Breast epithelium (tissue), 4 donors: ENCODE measurements around the gene HOXD12. TPM values are rescaled to one million over a fixed set of nuclear protein-coding genes. Genes with fewer than 3 reads are reported as not detected.

Experiments
- DNase-seq, 2 donors: peaks; one replicate each; pipeline ENCODE4 v3.0.0-alpha.2; 2019; ENCODE audit warnings: low spot score in 2 of 2
- H3K27ac ChIP-seq, 2 donors: fragments of 200-600 bp; sonication (generic) in 1 of 2; one replicate each; pipeline ENCODE4 v1.5.1; 2016 to 2019; ENCODE audit warnings: mild to moderate bottlenecking in 1 of 2
- H3K27me3 ChIP-seq, 2 donors: fragments of 200-600 bp; sonication (generic) in 1 of 2; one replicate each; pipeline versions ENCODE4 v1.5.1 to v1.6.0; 2017 to 2019; ENCODE audit warnings: control low read depth in 1 of 2, mild to moderate bottlenecking in 1 of 2
- H3K36me3 ChIP-seq: fragments of 200-600 bp; one replicate; pipeline ENCODE4 v1.5.1; 2019
- H3K4me1 ChIP-seq, 2 donors: fragments of 200-600 bp; sonication (generic); one replicate each; pipeline ENCODE4 v1.5.1; 2016 to 2019; ENCODE audit warnings: control low read depth in 1 of 2
- H3K4me3 ChIP-seq, 3 donors: fragments of 200-600 bp; sonication (generic); 1 replicate in 2 of 3; 2 replicates in 1 of 3; pipeline ENCODE4 v1.5.1; 2016 to 2019; ENCODE audit warnings: mild to moderate bottlenecking in 3 of 3, moderate library complexity in 2 of 3
- H3K9me3 ChIP-seq, 2 donors: fragments of 200-600 bp; sonication (generic) in 1 of 2; one replicate each; pipeline ENCODE4 v1.5.1; 2016 to 2019; ENCODE audit warnings: control low read depth in 1 of 2
- CTCF ChIP-seq, 3 donors: fragments of 450-650 bp; IDR thresholded peaks; one replicate each; pipeline ENCODE4 v1.5.1; 2016 to 2017; ENCODE audit warnings: antibody characterized with exemption in 3 of 3, mild to moderate bottlenecking in 3 of 3, moderate library complexity in 3 of 3
- POLR2A ChIP-seq: fragments of 450-650 bp; IDR thresholded peaks from one replicate; pipeline ENCODE4 v1.6.1; 2016; ENCODE audit warnings: antibody characterized with exemption, mild to moderate bottlenecking, moderate library complexity
- POLR2AphosphoS5 ChIP-seq, 3 donors: sonication (generic); formaldehyde crosslinking; IDR thresholded peaks; one replicate each; pipeline ENCODE4 v1.6.1; 2017; ENCODE audit warnings: antibody characterized with exemption in 3 of 3
- intact Hi-C: fragments of 100-400 bp; cut with DNase I; formaldehyde crosslinking; loops from one replicate; pipeline ENCODE4 v1.15.1; 2023; ENCODE audit warnings: low total_unique reads
- total RNA-seq, 3 donors: library from RNA; depleted of rRNA; stranded (reverse); fragments of >200 nt; gene quantifications; one replicate each; pipeline ENCODE4 v1.1.0, GENCODE V29; 2016

The HOXD12 gene
- total RNA-seq, 3 donors from 2014 or later, result not detected

DNA sequence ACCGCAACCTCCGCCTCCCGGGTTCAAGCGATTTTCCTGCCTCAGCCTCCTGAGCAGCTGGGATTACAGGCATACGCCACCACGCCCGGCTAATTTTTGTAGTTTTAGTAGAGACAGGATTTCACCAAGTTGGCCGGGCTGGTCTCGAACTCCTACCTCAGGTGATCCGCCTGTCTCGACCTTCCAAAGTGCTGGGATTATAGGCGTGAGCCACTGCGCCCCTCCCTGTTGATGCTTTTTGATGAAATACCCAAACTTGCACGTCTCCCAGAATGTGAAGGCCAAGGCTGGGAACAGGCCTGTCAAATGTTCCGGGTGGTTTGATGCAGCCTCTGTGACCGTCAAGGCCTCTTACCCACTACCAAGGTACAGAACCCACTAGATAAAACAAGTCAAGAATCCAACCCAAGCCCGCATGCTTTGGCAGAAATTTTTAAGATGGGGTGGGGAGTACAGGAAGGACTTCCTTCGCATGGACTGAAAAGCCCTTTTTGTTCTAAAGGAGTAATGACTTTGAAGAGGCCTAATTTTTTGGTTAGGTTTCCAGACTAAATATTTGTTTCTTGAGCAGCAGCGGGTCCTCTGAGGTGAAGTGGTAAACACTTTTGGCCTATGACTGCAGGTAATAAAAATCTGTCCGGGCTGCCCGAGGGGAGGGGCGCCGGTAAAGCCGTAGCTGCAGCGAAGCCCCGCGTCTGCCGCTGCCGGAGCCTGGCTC lies 12.1 kb upstream of the HOXD12 start:
- peaks cover 0 to 9% of the 10 kb centered on the region in 2 donors for H3K9me3 ChIP-seq
- no peaks in the 10 kb centered on the region for H3K4me1 ChIP-seq
- no peak overlapping the region for H3K27ac ChIP-seq
- H3K27me3 ChIP-seq, result peaks cover 6 to 100% of the 10 kb centered on the region in 2 donors
- TF ChIP-seq CTCF (IDR thresholded peaks at IDR 0.05), result no peak
- no peak for TF ChIP-seq POLR2A
- no peak for TF ChIP-seq POLR2AphosphoS5 (IDR thresholded peaks at IDR 0.05)
- H3K4me3 ChIP-seq, result peak overlapping the region in 1 of 3 donors; percentile 55
- no peak for DNase-seq
- no peaks in the 10 kb centered on the region for H3K36me3 ChIP-seq
- intact Hi-C loops, result loop anchor here (10.0 kb wide), 1 partner anchor 403 kb away; no protein-coding TSS in a partner anchor

GRCh38 chr2:176088048-176088936 lies 11.3 kb upstream of the HOXD12 start:
- peak overlapping the region in 2 of 3 donors; percentile 27 to 55 for H3K4me3 ChIP-seq
- no peak overlapping the region for H3K27ac ChIP-seq
- H3K9me3 ChIP-seq, result peaks cover 0 to 9% of the 10 kb centered on the region in 2 donors
- intact Hi-C loops, result loop anchor here (10.0 kb wide), 1 partner anchor 403 kb away; no protein-coding TSS in a partner anchor
- no peaks in the 10 kb centered on the region for H3K36me3 ChIP-seq
- peaks cover 12 to 100% of the 10 kb centered on the region in 2 donors for H3K27me3 ChIP-seq
- peaks cover 4% of the 10 kb centered on the region in 2 donors for H3K4me1 ChIP-seq
- no peak for TF ChIP-seq POLR2A
- no peak for TF ChIP-seq POLR2AphosphoS5 (IDR thresholded peaks at IDR 0.05)
- peak in 2 of 3 donors; percentile 58 to 67 for TF ChIP-seq CTCF (IDR thresholded peaks at IDR 0.05)
- DNase-seq, result no peak

DNA sequence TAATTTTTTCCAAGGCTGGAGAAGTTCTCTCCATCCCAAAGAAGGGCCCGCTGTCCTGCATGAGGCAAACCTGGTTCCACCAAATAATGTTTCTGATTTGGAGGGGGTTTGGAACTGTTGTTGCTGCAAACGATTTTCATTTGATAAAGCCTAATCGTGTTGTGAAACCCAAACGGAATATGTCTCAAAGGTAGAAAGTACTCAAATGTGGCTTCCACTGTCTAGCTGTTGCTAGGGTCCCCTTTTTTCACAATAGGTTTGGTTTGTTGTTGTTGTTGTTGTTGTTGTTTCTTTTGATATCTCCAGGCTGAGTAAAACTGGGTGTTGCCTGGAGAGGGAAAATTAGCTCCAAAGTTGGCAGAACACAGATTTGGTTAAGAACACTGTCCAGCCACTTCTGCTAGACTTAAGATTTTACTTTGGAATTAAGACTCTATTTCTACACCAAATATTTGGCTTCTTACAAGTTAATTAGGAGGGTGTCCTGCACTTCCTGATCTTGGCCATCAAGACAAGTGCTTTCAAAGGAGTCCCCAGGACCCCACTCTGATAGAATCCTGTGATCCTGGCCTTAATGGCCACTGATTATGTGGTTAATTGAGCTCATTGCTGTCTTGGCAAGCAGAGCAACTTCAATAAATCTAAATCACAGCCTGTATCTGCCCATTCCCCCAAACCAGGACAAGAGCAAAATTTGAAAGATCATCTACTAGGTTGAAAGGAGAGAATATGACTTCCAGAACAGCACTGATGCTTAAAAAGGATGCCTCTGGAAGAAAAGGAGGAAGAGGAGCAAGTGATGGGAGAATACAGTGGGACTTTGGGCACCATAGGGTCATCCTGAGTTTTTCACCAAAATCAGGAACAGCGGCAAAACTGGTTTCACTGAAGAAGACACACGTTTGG lies 10.4 kb upstream of the HOXD12 start:
- H3K36me3 ChIP-seq, result no peaks in the 10 kb centered on the region
- TF ChIP-seq CTCF (IDR thresholded peaks at IDR 0.05) (no peak), POLR2A (no peak), POLR2AphosphoS5 (IDR thresholded peaks at IDR 0.05) (no peak)
- peaks cover 5% of the 10 kb centered on the region in 2 donors for H3K4me1 ChIP-seq
- intact Hi-C loops, result loop anchor here (10.0 kb wide), 1 partner anchor 404 kb away; no protein-coding TSS in a partner anchor
- no peaks in the 10 kb centered on the region for H3K9me3 ChIP-seq
- H3K4me3 ChIP-seq, result no peak overlapping the region
- no peak overlapping the region for H3K27ac ChIP-seq
- no peak for DNase-seq
- peaks cover 16 to 99% of the 10 kb centered on the region in 2 donors for H3K27me3 ChIP-seq

DNA sequence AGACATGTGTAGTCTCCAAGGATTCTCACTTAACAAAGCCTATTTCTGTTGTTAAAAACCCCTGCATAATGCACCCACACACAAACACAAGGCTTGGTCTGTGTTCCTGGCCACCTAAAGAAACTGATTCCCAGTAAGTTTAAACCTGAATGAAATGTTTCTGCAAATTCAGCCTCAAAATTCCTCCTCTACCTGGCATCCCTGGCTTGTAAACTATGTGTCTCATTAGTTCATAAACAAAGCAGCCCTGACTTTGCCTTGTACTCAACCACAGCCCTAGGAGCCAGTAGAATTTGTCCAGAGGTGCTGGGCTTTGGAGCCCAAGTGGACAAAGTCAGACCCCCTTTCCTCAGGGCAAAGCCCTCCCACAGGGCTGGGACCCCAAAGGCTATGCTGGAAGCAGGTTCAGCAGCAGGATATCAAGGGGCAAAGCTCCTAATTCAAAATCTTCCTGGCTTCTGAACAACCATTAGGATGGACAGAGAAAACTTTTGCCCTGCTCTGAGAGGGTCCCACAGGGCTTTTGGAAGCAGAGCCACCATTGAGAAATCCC lies 9.7 kb upstream of the HOXD12 start:
- Histone ChIP-seq H3K27ac (no peak overlapping the region), H3K4me1 (peaks cover 5% of the 10 kb centered on the region in 2 donors), H3K36me3 (no peaks in the 10 kb centered on the region), H3K9me3 (no peaks in the 10 kb centered on the region), H3K4me3 (no peak overlapping the region), H3K27me3 (peaks cover 16 to 99% of the 10 kb centered on the region in 2 donors)
- intact Hi-C loops, result loop anchor here (10.0 kb wide), 1 partner anchor 405 kb away; no protein-coding TSS in a partner anchor
- DNase-seq, result no peak
- no peak for TF ChIP-seq CTCF (IDR thresholded peaks at IDR 0.05)
